HepG2 (cell line): Measurements from ENCODE around the gene BIK. TPM values are rescaled to one million over a fixed set of nuclear protein-coding genes. Genes with fewer than 3 reads are reported as not detected.

Experiments used
- ADNP ChIP-seq: sonication (generic); formaldehyde crosslinking; IDR thresholded peaks from 2 replicates; pipeline ENCODE4 v1.4.0; 2020; ENCODE audit warnings: missing genetic modification reagents
- CCDC6 ChIP-seq: sonication (generic); formaldehyde crosslinking; IDR thresholded peaks from 2 replicates; pipeline ENCODE4 v1.8.1; 2022; ENCODE audit warnings: mild to moderate bottlenecking, missing genetic modification reagents, moderate library complexity
- HDAC2 ChIP-seq: sonication (generic); formaldehyde crosslinking; IDR thresholded peaks from 2 replicates; pipeline ENCODE4 v1.4.0; 2020; ENCODE audit warnings: missing genetic modification reagents
- HNRNPK ChIP-seq: fragments of 200-400 bp; formaldehyde crosslinking; IDR thresholded peaks from 2 replicates; pipeline ENCODE4 v1.6.1; 2018; ENCODE audit warnings: low read length, low read depth, moderate library complexity, mild to moderate bottlenecking; ENCODE audit not compliant: poor library complexity, severe bottlenecking
- NR2F6 ChIP-seq, 2 experiments: IDR thresholded peaks; 2 replicates each; pipeline ENCODE4 v1.6.1; 2016; ENCODE audit warnings: antibody characterized with exemption in 1 of 2, mild to moderate bottlenecking in 1 of 2
- SOX13 ChIP-seq, 3 experiments: fragments of 450-650 bp in 1 of 3; sonication (generic) in 1 of 3; formaldehyde crosslinking in 1 of 3; IDR thresholded peaks in 2 of 3; conservative IDR thresholded peaks in 1 of 3; 2 replicates each; pipeline versions ENCODE4 v1.5.0 to v1.6.1; 2016 to 2020; ENCODE audit warnings: antibody characterized with exemption in 1 of 3, mild to moderate bottlenecking in 1 of 3, missing compliant biosample characterization in 1 of 3, missing genetic modification reagents in 1 of 3, moderate library complexity in 1 of 3
- SP2 ChIP-seq: sonication (generic); formaldehyde crosslinking; IDR thresholded peaks from 2 replicates; pipeline ENCODE4 v1.5.1; 2020; ENCODE audit warnings: mild to moderate bottlenecking, missing genetic modification reagents
- XRCC5 ChIP-seq: fragments of 200-400 bp; formaldehyde crosslinking; optimal IDR thresholded peaks from 2 replicates; pipeline ENCODE3; 2017; ENCODE audit warnings: mild to moderate bottlenecking, low read length
- ZFX ChIP-seq: sonication (generic); formaldehyde crosslinking; IDR thresholded peaks from 2 replicates; pipeline ENCODE4 v1.4.0; 2020; ENCODE audit warnings: mild to moderate bottlenecking, low read depth, missing genetic modification reagents, moderate library complexity
- ZMAT3 ChIP-seq: sonication (generic); formaldehyde crosslinking; conservative IDR thresholded peaks from 2 replicates; pipeline ENCODE4 v1.7.0; 2021; ENCODE audit warnings: missing genetic modification reagents
- ZNF180 ChIP-seq: sonication (generic); formaldehyde crosslinking; IDR thresholded peaks from 2 replicates; pipeline ENCODE4 v1.4.0; 2020; ENCODE audit warnings: low read depth, missing genetic modification reagents, borderline replicate concordance
- ZNF224 ChIP-seq: sonication (generic); formaldehyde crosslinking; IDR thresholded peaks from 2 replicates; pipeline ENCODE4 v1.5.0; 2020; ENCODE audit warnings: mild to moderate bottlenecking, missing genetic modification reagents
- ZNF292 ChIP-seq: sonication (generic); formaldehyde crosslinking; IDR thresholded peaks from 2 replicates; pipeline ENCODE4 v1.8.1; 2022; ENCODE audit warnings: mild to moderate bottlenecking, low read depth, missing genetic modification reagents, borderline replicate concordance
- ZNF335 ChIP-seq: sonication (generic); formaldehyde crosslinking; IDR thresholded peaks from 2 replicates; pipeline ENCODE4 v1.4.0; 2020; ENCODE audit warnings: missing genetic modification reagents
- ZNF468 ChIP-seq: sonication (generic); formaldehyde crosslinking; IDR thresholded peaks from 2 replicates; pipeline ENCODE4 v1.8.0; 2022; ENCODE audit warnings: mild to moderate bottlenecking, moderate library complexity, missing genetic modification reagents
- ZNF589 ChIP-seq: sonication (generic); formaldehyde crosslinking; conservative IDR thresholded peaks from 2 replicates; pipeline ENCODE4 v1.8.0; 2022; ENCODE audit warnings: mild to moderate bottlenecking, moderate library complexity, missing genetic modification reagents
- polyA plus RNA-seq, 8 experiments: library from polyadenylated mRNA; depleted of rRNA in 3 of 8; stranded (reverse) in 7 of 8; unstranded in 1 of 8; fragments of >200 nt; fragmentation: Illumina TruSeq in 4 of 8; extraction: Trizol in 4 of 8; gene quantifications; 2 replicates each; pipeline versions ENCODE4 v1.2.1 to v1.2.3, GENCODE V29; 2011 to 2016; ENCODE audit warnings: low read depth in 4 of 8, missing spikeins in 1 of 8, mixed read lengths in 1 of 8; ENCODE audit not compliant: insufficient read depth in 1 of 8
- total RNA-seq, 5 experiments: library from RNA; depleted of rRNA; stranded (reverse); fragments of >200 nt; fragmentation: Illumina TruSeq; extraction: Trizol; gene quantifications; 2 replicates each; pipeline ENCODE4 v1.2.3, GENCODE V29; 2016; ENCODE audit warnings: low read depth in 1 of 5
- TF ChIP-seq, protein P1 (sequence below): sonication (generic); formaldehyde crosslinking; IDR thresholded peaks from 2 replicates; pipeline ENCODE4 v1.5.0; 2020; ENCODE audit warnings: missing genetic modification reagents
- TF ChIP-seq, protein P2 (sequence below): IDR thresholded peaks from 2 replicates; pipeline ENCODE4 v1.6.1; 2016; ENCODE audit warnings: control low read depth
- TF ChIP-seq, protein P3 (sequence below): sonication (generic); formaldehyde crosslinking; IDR thresholded peaks from 2 replicates; pipeline ENCODE4 v1.4.0; 2020; ENCODE audit warnings: mild to moderate bottlenecking, missing genetic modification reagents
- TF ChIP-seq, protein P4 (sequence below): sonication (generic); formaldehyde crosslinking; IDR thresholded peaks from 2 replicates; pipeline ENCODE4 v1.5.1; 2020; ENCODE audit warnings: mild to moderate bottlenecking, missing genetic modification reagents

The BIK gene
- total and polyA plus RNA-seq, 2 of the 13 experiments (the other 11 are each of a cell fraction or from before 2014, with no cell fraction given) = 0.54 to 0.80 TPM

DNA sequence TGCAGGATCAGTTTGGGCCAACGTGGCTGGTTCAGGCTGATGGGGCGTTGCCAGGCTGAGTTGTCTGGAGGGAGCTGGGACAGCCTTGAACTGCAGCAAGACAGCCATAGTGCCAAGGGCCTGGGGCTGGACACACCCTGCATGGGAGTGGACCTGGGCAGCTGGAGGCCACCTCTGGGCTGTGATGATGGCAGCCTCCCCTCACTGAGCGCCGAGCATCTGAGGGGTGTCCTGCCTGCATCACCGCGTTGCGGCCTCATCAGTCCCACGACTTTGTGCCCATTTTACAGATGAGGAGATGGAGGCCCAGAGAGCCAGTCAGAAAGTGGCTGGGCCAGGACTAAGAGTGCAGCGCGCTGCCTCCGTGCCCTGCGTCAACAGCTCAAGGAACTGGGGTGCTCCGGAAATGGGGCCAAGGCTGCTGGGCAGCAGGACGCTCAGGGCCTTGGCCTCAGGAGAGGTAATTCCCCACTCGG lies 40.2 kb downstream of the BIK start (continued):
- TF ChIP-seq, protein P1, sequence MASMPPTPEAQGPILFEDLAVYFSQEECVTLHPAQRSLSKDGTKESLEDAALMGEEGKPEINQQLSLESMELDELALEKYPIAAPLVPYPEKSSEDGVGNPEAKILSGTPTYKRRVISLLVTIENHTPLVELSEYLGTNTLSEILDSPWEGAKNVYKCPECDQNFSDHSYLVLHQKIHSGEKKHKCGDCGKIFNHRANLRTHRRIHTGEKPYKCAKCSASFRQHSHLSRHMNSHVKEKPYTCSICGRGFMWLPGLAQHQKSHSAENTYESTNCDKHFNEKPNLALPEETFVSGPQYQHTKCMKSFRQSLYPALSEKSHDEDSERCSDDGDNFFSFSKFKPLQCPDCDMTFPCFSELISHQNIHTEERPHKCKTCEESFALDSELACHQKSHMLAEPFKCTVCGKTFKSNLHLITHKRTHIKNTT (CRISPR knock-in tag) = no peak
- no peak for TF ChIP-seq HNRNPK
- TF ChIP-seq, protein P2, sequence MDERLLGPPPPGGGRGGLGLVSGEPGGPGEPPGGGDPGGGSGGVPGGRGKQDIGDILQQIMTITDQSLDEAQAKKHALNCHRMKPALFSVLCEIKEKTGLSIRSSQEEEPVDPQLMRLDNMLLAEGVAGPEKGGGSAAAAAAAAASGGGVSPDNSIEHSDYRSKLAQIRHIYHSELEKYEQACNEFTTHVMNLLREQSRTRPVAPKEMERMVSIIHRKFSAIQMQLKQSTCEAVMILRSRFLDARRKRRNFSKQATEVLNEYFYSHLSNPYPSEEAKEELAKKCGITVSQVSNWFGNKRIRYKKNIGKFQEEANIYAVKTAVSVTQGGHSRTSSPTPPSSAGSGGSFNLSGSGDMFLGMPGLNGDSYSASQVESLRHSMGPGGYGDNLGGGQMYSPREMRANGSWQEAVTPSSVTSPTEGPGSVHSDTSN = no peak
- no peak for TF ChIP-seq ZNF224 (CRISPR knock-in tag)
- TF ChIP-seq XRCC5 = no peak
- no peak for TF ChIP-seq SOX13 (IDR thresholded peaks at IDR 0.05)
- no peak for TF ChIP-seq SOX13 (CRISPR knock-in tag; conservative IDR thresholded peaks at IDR 0.05 in 1 of 2, IDR thresholded peaks at IDR 0.05 in 1 of 2)
- 0 out of 2 replicates have a peak, but pooled peaks have one; percentile 18 for TF ChIP-seq ZFX (CRISPR knock-in tag)
- no peak for TF ChIP-seq ZNF335 (CRISPR knock-in tag)
- 0 out of 2 replicates have a peak, but pooled peaks have one; percentile 31 for TF ChIP-seq ADNP (CRISPR knock-in tag)
- TF ChIP-seq ZNF468 (CRISPR knock-in tag) = no peak
- TF ChIP-seq NR2F6 (IDR thresholded peaks at IDR 0.05) = no peak
- no peak for TF ChIP-seq NR2F6 (CRISPR knock-in tag; IDR thresholded peaks at IDR 0.05)
- TF ChIP-seq HDAC2 (CRISPR knock-in tag) = 0 out of 2 replicates have a peak, but pooled peaks have one; percentile 17
- no peak for TF ChIP-seq SP2
- no peak for TF ChIP-seq ZNF180 (CRISPR knock-in tag)
- no peak for TF ChIP-seq ZNF589 (CRISPR knock-in tag)
- TF ChIP-seq, protein P3, sequence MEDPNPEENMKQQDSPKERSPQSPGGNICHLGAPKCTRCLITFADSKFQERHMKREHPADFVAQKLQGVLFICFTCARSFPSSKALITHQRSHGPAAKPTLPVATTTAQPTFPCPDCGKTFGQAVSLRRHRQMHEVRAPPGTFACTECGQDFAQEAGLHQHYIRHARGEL (CRISPR knock-in tag) = no peak
- TF ChIP-seq ZNF292 (CRISPR knock-in tag) = no peak
- TF ChIP-seq CCDC6 (CRISPR knock-in tag) = no peak
- TF ChIP-seq, protein P4, sequence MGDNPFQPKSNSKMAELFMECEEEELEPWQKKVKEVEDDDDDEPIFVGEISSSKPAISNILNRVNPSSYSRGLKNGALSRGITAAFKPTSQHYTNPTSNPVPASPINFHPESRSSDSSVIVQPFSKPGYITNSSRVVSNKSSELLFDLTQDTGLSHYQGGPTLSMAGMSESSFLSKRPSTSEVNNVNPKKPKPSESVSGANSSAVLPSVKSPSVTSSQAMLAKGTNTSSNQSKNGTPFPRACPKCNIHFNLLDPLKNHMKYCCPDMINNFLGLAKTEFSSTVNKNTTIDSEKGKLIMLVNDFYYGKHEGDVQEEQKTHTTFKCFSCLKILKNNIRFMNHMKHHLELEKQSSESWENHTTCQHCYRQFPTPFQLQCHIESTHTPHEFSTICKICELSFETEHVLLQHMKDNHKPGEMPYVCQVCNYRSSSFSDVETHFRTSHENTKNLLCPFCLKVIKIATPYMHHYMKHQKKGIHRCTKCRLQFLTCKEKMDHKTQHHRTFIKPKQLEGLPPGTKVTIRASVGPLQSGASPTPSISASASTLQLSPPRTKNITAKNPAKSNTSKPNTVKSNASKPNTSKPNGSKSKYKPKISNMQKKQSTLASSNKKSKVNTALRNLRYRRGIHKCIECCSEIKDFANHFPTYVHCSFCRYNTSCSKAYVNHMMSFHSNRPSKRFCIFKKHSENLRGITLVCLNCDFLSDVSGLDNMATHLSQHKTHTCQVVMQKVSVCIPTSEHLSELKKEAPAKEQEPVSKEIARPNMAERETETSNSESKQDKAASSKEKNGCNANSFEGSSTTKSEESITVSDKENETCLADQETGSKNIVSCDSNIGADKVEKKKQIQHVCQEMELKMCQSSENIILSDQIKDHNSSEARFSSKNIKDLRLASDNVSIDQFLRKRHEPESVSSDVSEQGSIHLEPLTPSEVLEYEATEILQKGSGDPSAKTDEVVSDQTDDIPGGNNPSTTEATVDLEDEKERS = no peak
- no peak for TF ChIP-seq ZMAT3
- TF ChIP-seq, all 625 proteins: peak for 12
